ENCODE data around the gene JAKMIP2.
"Not testable (repeated sequence)": the region's sequence is repeated elsewhere in the genome, so short reads cannot be mapped to it uniquely, and the experiment has no call there.

The JAKMIP2 gene

GRCh38 chr5:147659166-147659929 lies 123.2 kb downstream of the JAKMIP2 start:
- Histone ChIP-seq H3K4me3 (ENCODE audit: low read depth, low read length) (no peak overlapping the region), H3K36me3 (ENCODE audit: control insufficient read depth, insufficient read depth, low read length) (peaks cover 27% of the 10 kb centered on the region), H3K27ac (ENCODE audit: low read depth, low read length) (no peak overlapping the region), H3K9ac (ENCODE audit: low read length) (no peak overlapping the region), H3K4me1 (ENCODE audit: control insufficient read depth, insufficient read depth, low read length) (peaks cover 11% of the 10 kb centered on the region), H3K9me3 (ENCODE audit: control insufficient read depth, insufficient read depth, low read depth, low read length) (no peaks in the 10 kb centered on the region), H3K27me3 (ENCODE audit: control insufficient read depth, insufficient read depth, low read length) (no peaks in the 10 kb centered on the region)

DNA sequence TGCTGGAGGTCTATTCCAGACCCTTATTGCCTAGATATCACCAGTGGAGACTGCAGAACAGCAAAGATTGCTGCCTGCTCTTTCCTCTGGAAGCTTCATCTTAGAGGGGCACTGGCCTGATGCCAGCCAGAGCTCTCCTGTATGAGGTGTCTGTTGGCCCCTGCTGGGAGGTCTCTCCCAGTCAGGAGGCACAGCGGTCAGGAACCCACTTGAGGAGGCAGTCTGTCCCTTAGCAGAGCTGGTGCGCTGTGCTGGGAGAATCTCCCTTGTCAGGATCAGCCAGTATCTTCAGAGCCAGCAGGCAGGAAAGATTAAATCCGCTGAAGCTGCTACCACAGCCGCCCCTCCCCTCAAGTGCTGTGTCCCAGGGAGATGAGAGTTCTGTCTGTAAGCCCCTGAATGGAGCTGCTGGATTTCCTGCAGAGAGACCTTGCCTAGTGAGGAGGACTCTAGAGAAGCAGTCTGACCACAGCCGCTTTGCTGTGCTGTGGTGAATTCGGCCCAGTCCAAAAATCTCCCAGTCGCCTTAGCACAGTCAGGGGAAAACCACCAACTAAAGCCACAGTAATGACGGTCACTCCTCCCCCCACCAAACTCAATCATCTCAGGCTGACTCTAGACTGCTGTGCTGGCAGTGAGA lies 124.1 kb downstream of the JAKMIP2 start:
- H3K9me3 ChIP-seq (ENCODE audit: control insufficient read depth, insufficient read depth, low read depth, low read length), result no peaks in the 10 kb centered on the region
- H3K4me1 ChIP-seq (ENCODE audit: control insufficient read depth, insufficient read depth, low read length), result peaks cover 11% of the 10 kb centered on the region
- no peaks in the 10 kb centered on the region for H3K27me3 ChIP-seq (ENCODE audit: control insufficient read depth, insufficient read depth, low read length)
- peaks cover 27% of the 10 kb centered on the region for H3K36me3 ChIP-seq (ENCODE audit: control insufficient read depth, insufficient read depth, low read length)
- no peak overlapping the region for H3K9ac ChIP-seq (ENCODE audit: low read length)
- H3K27ac ChIP-seq (ENCODE audit: low read depth, low read length), result no peak overlapping the region
- no peak overlapping the region for H3K4me3 ChIP-seq (ENCODE audit: low read depth, low read length)

- Histone ChIP-seq H3K9ac (ENCODE audit: low read length) (no peak overlapping the region), H3K4me3 (ENCODE audit: low read depth, low read length) (no peak overlapping the region), H3K36me3 (ENCODE audit: control insufficient read depth, insufficient read depth, low read length) (peaks cover 43% of the 10 kb centered on the region), H3K27ac (ENCODE audit: low read depth, low read length) (no peak overlapping the region), H3K9me3 (ENCODE audit: control insufficient read depth, insufficient read depth, low read depth, low read length) (0 out of 2 replicates have a peak, but pooled peaks cover 4% of the 10 kb centered on the region), H3K27me3 (ENCODE audit: control insufficient read depth, insufficient read depth, low read length) (no peaks in the 10 kb centered on the region), H3K4me1 (ENCODE audit: control insufficient read depth, insufficient read depth, low read length) (no peaks in the 10 kb centered on the region)
Measured at GRCh38 chr5:147648597-147648996, 133.9 kb downstream of the JAKMIP2 start.

DNA sequence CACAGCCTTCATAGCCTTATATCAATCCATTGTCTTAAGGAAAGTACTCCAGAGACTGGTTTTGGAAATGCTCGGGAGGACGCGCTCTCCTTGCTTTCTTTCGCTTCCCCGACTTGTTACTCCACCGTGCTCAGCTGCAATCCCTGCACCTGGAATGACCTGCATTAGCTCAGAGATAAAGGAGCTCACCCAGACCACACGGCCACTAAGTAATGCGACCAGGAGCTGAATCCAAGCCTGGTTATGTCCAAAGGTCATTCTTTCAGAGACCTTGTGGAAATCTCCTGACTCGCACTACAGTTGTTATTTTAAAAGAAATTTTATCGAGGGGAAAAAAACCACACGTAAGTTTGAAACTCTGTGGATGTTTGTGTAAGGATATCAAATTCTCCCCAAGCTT lies 137.3 kb downstream of the JAKMIP2 start:
- H3K9ac ChIP-seq (ENCODE audit: low read length), result no peak overlapping the region
- no peaks in the 10 kb centered on the region for H3K9me3 ChIP-seq (ENCODE audit: control insufficient read depth, insufficient read depth, low read depth, low read length)
- H3K4me1 ChIP-seq (ENCODE audit: control insufficient read depth, insufficient read depth, low read length), result no peaks in the 10 kb centered on the region
- no peak overlapping the region for H3K4me3 ChIP-seq (ENCODE audit: low read depth, low read length)
- peaks cover 65% of the 10 kb centered on the region for H3K36me3 ChIP-seq (ENCODE audit: control insufficient read depth, insufficient read depth, low read length)
- H3K27ac ChIP-seq (ENCODE audit: low read depth, low read length), result no peak overlapping the region
- H3K27me3 ChIP-seq (ENCODE audit: control insufficient read depth, insufficient read depth, low read length), result no peaks in the 10 kb centered on the region

DNA sequence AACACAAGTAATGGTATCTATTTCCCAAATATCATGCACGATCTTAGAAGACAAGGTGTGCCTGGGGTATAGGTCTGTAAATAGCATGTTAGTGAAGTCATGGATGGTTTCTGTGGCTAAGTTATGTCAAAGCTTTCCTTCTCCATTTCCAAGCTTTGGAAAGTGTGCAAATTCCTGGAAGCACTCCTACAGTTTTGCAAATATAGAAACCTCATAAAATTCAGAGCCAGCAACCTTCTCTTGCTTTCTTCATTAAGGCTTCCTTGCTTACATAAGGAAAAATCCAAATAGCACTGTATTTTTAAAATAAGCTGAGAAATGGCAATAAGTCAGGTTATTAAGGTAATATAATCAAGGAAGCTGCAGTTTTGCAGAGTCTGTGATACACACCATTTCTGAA lies 138.1 kb downstream of the JAKMIP2 start:
- no peaks in the 10 kb centered on the region for H3K27me3 ChIP-seq (ENCODE audit: control insufficient read depth, insufficient read depth, low read length)
- peaks cover 68% of the 10 kb centered on the region for H3K36me3 ChIP-seq (ENCODE audit: control insufficient read depth, insufficient read depth, low read length)
- no peak overlapping the region for H3K27ac ChIP-seq (ENCODE audit: low read depth, low read length)

DNA sequence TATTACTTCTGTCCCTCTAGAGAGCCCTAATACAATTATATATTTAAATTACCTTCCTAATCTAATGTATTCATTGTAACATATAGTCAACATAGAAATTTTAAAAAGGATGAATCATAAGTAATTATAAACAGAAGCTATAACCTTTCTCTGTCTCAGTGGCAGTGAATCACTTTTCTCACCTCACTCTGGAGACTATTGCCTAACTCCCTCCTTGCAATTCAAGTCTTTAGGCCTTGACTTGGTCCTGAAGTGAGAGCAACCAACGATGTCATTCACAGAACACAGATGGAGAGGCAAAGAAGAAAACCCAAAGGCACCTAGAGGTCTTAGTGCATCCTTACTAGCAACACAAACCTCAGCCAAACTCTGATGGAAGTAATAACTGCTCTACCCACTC lies 139.4 kb downstream of the JAKMIP2 start:
- Histone ChIP-seq H3K27me3 (ENCODE audit: control insufficient read depth, insufficient read depth, low read length) (no peaks in the 10 kb centered on the region), H3K27ac (ENCODE audit: low read depth, low read length) (no peak overlapping the region), H3K9ac (ENCODE audit: low read length) (no peak overlapping the region), H3K4me3 (ENCODE audit: low read depth, low read length) (no peak overlapping the region), H3K4me1 (ENCODE audit: control insufficient read depth, insufficient read depth, low read length) (no peaks in the 10 kb centered on the region), H3K9me3 (ENCODE audit: control insufficient read depth, insufficient read depth, low read depth, low read length) (no peaks in the 10 kb centered on the region), H3K36me3 (ENCODE audit: control insufficient read depth, insufficient read depth, low read length) (peaks cover 66% of the 10 kb centered on the region)

More for the DNA sequence above, 138.1 kb downstream of the JAKMIP2 start:
- Histone ChIP-seq H3K9ac (ENCODE audit: low read length) (no peak overlapping the region), H3K9me3 (ENCODE audit: control insufficient read depth, insufficient read depth, low read depth, low read length) (no peaks in the 10 kb centered on the region), H3K4me3 (ENCODE audit: low read depth, low read length) (no peak overlapping the region), H3K4me1 (ENCODE audit: control insufficient read depth, insufficient read depth, low read length) (no peaks in the 10 kb centered on the region)

- H3K9ac ChIP-seq (ENCODE audit: low read length), result no peak overlapping the region
- H3K27ac ChIP-seq (ENCODE audit: low read depth, low read length), result no peak overlapping the region
- H3K36me3 ChIP-seq (ENCODE audit: control insufficient read depth, insufficient read depth, low read length), result peaks cover 61% of the 10 kb centered on the region
- H3K4me1 ChIP-seq (ENCODE audit: control insufficient read depth, insufficient read depth, low read length), result no peaks in the 10 kb centered on the region
- no peak overlapping the region for H3K4me3 ChIP-seq (ENCODE audit: low read depth, low read length)
- H3K27me3 ChIP-seq (ENCODE audit: control insufficient read depth, insufficient read depth, low read length), result no peaks in the 10 kb centered on the region
- H3K9me3 ChIP-seq (ENCODE audit: control insufficient read depth, insufficient read depth, low read depth, low read length), result no peaks in the 10 kb centered on the region
Measured at GRCh38 chr5:147642666-147643065, 139.9 kb downstream of the JAKMIP2 start.

- Histone ChIP-seq H3K9ac (ENCODE audit: low read length) (no peak overlapping the region), H3K27me3 (ENCODE audit: control insufficient read depth, insufficient read depth, low read length) (no peaks in the 10 kb centered on the region), H3K4me1 (ENCODE audit: control insufficient read depth, insufficient read depth, low read length) (no peaks in the 10 kb centered on the region), H3K36me3 (ENCODE audit: control insufficient read depth, insufficient read depth, low read length) (peaks cover 58% of the 10 kb centered on the region), H3K9me3 (ENCODE audit: control insufficient read depth, insufficient read depth, low read depth, low read length) (no peaks in the 10 kb centered on the region), H3K27ac (ENCODE audit: low read depth, low read length) (no peak overlapping the region), H3K4me3 (ENCODE audit: low read depth, low read length) (no peak overlapping the region)
Measured at GRCh38 chr5:147639321-147639720, 143.2 kb downstream of the JAKMIP2 start.

DNA sequence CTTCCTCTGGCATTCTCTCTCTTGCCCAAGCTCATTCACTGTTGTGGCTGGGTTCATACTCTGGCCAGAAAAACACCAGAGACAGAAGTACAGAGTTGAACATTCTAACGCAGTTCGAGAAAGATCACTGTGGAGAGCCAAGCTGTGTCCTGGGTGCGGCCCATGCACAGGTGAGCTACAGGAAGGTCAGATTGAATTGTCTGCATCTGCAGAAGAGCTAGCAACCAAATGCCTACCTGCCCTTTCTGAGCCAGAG lies 145.9 kb downstream of the JAKMIP2 start:
- Histone ChIP-seq H3K9ac (ENCODE audit: low read length) (no peak overlapping the region), H3K4me3 (ENCODE audit: low read depth, low read length) (no peak overlapping the region), H3K27ac (ENCODE audit: low read depth, low read length) (no peak overlapping the region), H3K9me3 (ENCODE audit: control insufficient read depth, insufficient read depth, low read depth, low read length) (no peaks in the 10 kb centered on the region), H3K4me1 (ENCODE audit: control insufficient read depth, insufficient read depth, low read length) (peaks cover 14% of the 10 kb centered on the region), H3K36me3 (ENCODE audit: control insufficient read depth, insufficient read depth, low read length) (peaks cover 45% of the 10 kb centered on the region), H3K27me3 (ENCODE audit: control insufficient read depth, insufficient read depth, low read length) (no peaks in the 10 kb centered on the region)

DNA sequence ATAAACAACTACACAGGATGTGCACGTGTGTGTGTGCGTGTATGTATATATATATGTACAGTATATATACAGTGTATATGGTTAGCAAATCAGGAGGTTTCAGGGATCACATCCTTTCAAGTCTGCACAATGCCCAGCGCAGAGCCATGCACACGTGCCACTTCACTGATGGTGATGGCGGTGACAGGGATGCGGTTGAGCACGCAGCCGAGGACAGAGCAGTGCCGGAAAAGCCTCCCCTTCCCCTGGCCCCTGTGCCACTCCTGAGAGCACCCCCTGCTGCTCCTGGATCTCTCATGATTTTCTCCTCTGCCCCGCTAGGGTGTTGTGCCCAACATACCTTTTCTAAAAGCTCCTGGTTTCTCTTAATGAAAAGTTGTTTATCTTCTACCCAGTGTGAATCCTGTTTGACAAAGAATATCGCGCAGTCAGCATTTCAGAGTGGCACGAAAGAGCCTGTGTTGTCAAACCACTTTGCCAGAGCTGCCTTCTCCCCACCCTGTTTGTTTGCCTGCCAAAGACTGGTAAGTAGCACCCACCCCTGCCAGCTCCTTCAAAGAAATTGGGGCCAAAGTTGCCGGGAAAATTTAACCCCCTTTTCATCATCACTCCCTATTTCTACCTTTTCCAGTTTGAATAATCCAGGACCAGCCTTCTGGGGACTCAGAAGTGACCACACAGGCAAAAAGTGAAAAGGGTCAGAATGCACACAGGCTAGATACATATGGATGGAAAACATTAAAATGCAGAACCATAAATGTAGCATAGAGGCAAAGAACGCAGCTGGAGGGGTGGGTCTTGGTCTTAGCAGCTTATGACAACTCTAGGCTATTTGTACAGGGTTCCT lies 146.4 kb downstream of the JAKMIP2 start:
- no peaks in the 10 kb centered on the region for H3K9me3 ChIP-seq (ENCODE audit: control insufficient read depth, insufficient read depth, low read depth, low read length)
- no peak overlapping the region for H3K27ac ChIP-seq (ENCODE audit: low read depth, low read length)
- H3K4me1 ChIP-seq (ENCODE audit: control insufficient read depth, insufficient read depth, low read length), result peaks cover 14% of the 10 kb centered on the region
- no peak overlapping the region for H3K4me3 ChIP-seq (ENCODE audit: low read depth, low read length)
- H3K9ac ChIP-seq (ENCODE audit: low read length), result no peak overlapping the region
- peaks cover 42% of the 10 kb centered on the region for H3K36me3 ChIP-seq (ENCODE audit: control insufficient read depth, insufficient read depth, low read length)
- H3K27me3 ChIP-seq (ENCODE audit: control insufficient read depth, insufficient read depth, low read length), result no peaks in the 10 kb centered on the region

- H3K27ac ChIP-seq (ENCODE audit: low read depth, low read length); H3K9me3 ChIP-seq (ENCODE audit: control insufficient read depth, insufficient read depth, low read depth, low read length); H3K9ac ChIP-seq (ENCODE audit: low read length); H3K27me3 ChIP-seq (ENCODE audit: control insufficient read depth, insufficient read depth, low read length); H3K4me3 ChIP-seq (ENCODE audit: low read depth, low read length): not testable (repeated sequence)
- Histone ChIP-seq H3K36me3 (ENCODE audit: control insufficient read depth, insufficient read depth, low read length) (peaks cover 36% of the 10 kb centered on the region), H3K4me1 (ENCODE audit: control insufficient read depth, insufficient read depth, low read length) (peaks cover 14% of the 10 kb centered on the region)
Measured at GRCh38 chr5:147635439-147635838, 147.1 kb downstream of the JAKMIP2 start.

Measured in HUES6 (cell line).